HL-60/S4 (cell line): Measurements from ENCODE around the gene SCRT2.

Experiments
- in situ Hi-C: fragments of 300-500 bp; cut with MboI; formaldehyde crosslinking; loops from 2 replicates; pipeline ENCODE4 v1.14.3; 2022; ENCODE audit warnings: low sequenced_read_pairs

The SCRT2 gene

GRCh38 chr20:635893-636338, 39.7 kb downstream of the SCRT2 start:
- in situ Hi-C loops = no loop called here

GRCh38 chr20:635028-635892, 40.3 kb downstream of the SCRT2 start:
- in situ Hi-C loops = no loop called here

- in situ Hi-C loops = loop anchor here (5.0 kb wide), 1 partner anchor 52 kb away; no protein-coding TSS in a partner anchor
These were observed 41.3 kb downstream of the SCRT2 start for GRCh38 chr20:634148-634925.

- in situ Hi-C loops = loop anchor here (5.0 kb wide), 1 partner anchor 49 kb away; no protein-coding TSS in a partner anchor
These were observed 44.5 kb downstream of the SCRT2 start for GRCh38 chr20:631101-631500.

GRCh38 chr20:626579-626978, 49.0 kb downstream of the SCRT2 start:
- in situ Hi-C loops = no loop called here

- in situ Hi-C loops = no loop called here
These were observed 50.2 kb downstream of the SCRT2 start for GRCh38 chr20:625360-625932.

- in situ Hi-C loops = no loop called here
These were observed 51.9 kb downstream of the SCRT2 start for GRCh38 chr20:623704-624103.

- in situ Hi-C loops = no loop called here
These were observed 52.6 kb downstream of the SCRT2 start for GRCh38 chr20:623021-623420.

GRCh38 chr20:622161-622560, 53.4 kb downstream of the SCRT2 start:
- in situ Hi-C loops = no loop called here

- in situ Hi-C loops = no loop called here
These were observed 54.4 kb downstream of the SCRT2 start for GRCh38 chr20:621125-621756.

GRCh38 chr20:620246-620645, 55.4 kb downstream of the SCRT2 start:
- in situ Hi-C loops = no loop called here

GRCh38 chr20:618980-619379, 56.6 kb downstream of the SCRT2 start:
- in situ Hi-C loops = no loop called here

GRCh38 chr20:617934-618690, 57.5 kb downstream of the SCRT2 start:
- in situ Hi-C loops = no loop called here

GRCh38 chr20:615514-615913, 60.1 kb downstream of the SCRT2 start:
- in situ Hi-C loops = no loop called here

- in situ Hi-C loops = no loop called here
These were observed 63.8 kb downstream of the SCRT2 start for GRCh38 chr20:611843-612185.
